SU-DHL-6 (cell line): ENCODE measurements around the gene MIA2.
"Not testable (repeated sequence)": the region's sequence is repeated elsewhere in the genome, so short reads cannot be mapped to it uniquely, and the experiment has no call there.

Experiments
- H2AFZ ChIP-seq: fragments of 200-600 bp; sonication (generic); 2 replicates; pipeline ENCODE4 v1.6.1; 2014; ENCODE audit warnings: low read depth, mild to moderate bottlenecking, moderate library complexity, mixed read lengths, antibody characterized with exemption, low read length; ENCODE audit not compliant: severe bottlenecking
- H3F3A ChIP-seq: fragments of 200-600 bp; shearing (Covaris generic); 2 replicates; pipeline ENCODE4 v1.6.0; 2016; ENCODE audit warnings: antibody characterized with exemption, mild to moderate bottlenecking; ENCODE audit not compliant: insufficient read depth
- H3K27ac ChIP-seq: fragments of 200-600 bp; sonication (generic); 2 replicates; pipeline ENCODE4 v1.5.1; 2016; ENCODE audit warnings: low read depth, mild to moderate bottlenecking, low read length, moderate library complexity, mixed read lengths
- H3K27me3 ChIP-seq: fragments of 200-600 bp; sonication (generic), shearing (Covaris generic); 2 replicates; pipeline ENCODE4 v1.6.0; 2014; ENCODE audit warnings: mild to moderate bottlenecking, low read length
- H3K36me3 ChIP-seq: fragments of 200-600 bp; sonication (generic); 2 replicates; pipeline ENCODE4 v1.6.1; 2014; ENCODE audit warnings: mild to moderate bottlenecking, low read length, mixed read lengths
- H3K4me2 ChIP-seq: fragments of 300-600, 200-600 bp; shearing (Covaris generic), sonication (generic); 2 replicates; pipeline ENCODE4 v1.6.0; 2014; ENCODE audit warnings: low read length, low read depth, mild to moderate bottlenecking; ENCODE audit not compliant: poor library complexity, severe bottlenecking
- H3K4me3 ChIP-seq: fragments of 200-600 bp; sonication (generic); 2 replicates; pipeline ENCODE4 v1.5.1; 2014; ENCODE audit warnings: antibody characterized with exemption, low read length, mild to moderate bottlenecking, mixed read lengths; ENCODE audit not compliant: insufficient read depth, poor library complexity, severe bottlenecking
- H3K79me2 ChIP-seq: fragments of 200-600 bp; sonication (generic); 2 replicates; pipeline ENCODE4 v1.6.1; 2014; ENCODE audit warnings: mild to moderate bottlenecking, low read length, moderate library complexity; ENCODE audit not compliant: insufficient read depth
- H3K9ac ChIP-seq: fragments of 200-600 bp; sonication (generic); 2 replicates; pipeline ENCODE4 v1.7.0; 2014; ENCODE audit warnings: mild to moderate bottlenecking, low read length
- H3K9me2 ChIP-seq: fragments of 200-600 bp; sonication (generic); replicated peaks from 2 replicates; pipeline ENCODE4 v1.6.1; 2014; ENCODE audit warnings: low read length; ENCODE audit not compliant: insufficient read depth
- H3K9me3 ChIP-seq: fragments of 200-600 bp; sonication (generic); 2 replicates; pipeline ENCODE4 v1.6.1; 2014; ENCODE audit warnings: low read length, mixed read lengths; ENCODE audit not compliant: insufficient read depth
- H4K20me1 ChIP-seq: fragments of 200-600 bp; sonication (generic); 2 replicates; pipeline ENCODE4 v1.6.1; 2014; ENCODE audit warnings: low read depth, mild to moderate bottlenecking, antibody characterized with exemption, low read length, moderate library complexity, mixed read lengths
- EZH2phosphoT487 ChIP-seq: fragments of 200-600 bp; sonication (generic), shearing (Covaris generic); conservative IDR thresholded peaks from 2 replicates; pipeline ENCODE4 v1.6.1; 2018; ENCODE audit warnings: mild to moderate bottlenecking, antibody characterized with exemption, low read length, moderate library complexity, mixed read lengths
- TF ChIP-seq, protein P1 (sequence below): fragments of 200-600 bp; sonication (generic); IDR thresholded peaks from one replicate; pipeline ENCODE4 v1.5.1; 2017; ENCODE audit warnings: antibody characterized with exemption, mild to moderate bottlenecking, low read length, moderate library complexity; ENCODE audit not compliant: insufficient read depth, poor library complexity, severe bottlenecking

MIA2 gene

DNA sequence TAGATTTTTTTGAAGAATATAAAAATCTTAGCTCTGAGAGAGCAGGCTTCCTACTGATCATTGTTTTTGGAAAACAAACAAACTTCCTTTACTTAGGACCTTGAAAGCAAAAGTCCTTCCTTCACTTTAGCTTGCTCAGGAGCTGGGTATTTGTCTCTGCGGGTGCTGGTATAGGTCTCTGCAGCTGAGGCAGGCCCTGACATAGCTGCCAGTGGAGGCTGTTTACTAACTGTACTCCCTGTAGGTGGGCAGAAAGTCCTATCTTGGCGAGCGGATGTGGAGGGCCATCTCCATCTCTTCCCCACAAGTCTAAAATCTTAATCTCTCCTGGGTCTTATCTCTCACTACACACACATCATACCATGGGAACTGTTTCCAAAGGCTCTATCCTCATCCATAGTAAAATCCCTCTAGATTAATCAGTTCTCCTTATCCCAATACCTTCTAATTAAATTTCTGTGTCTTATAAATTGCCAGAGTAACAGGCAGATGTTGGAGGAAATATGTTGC lies 4.1 kb upstream of the MIA2 start:
- H3K79me2 ChIP-seq, result no peaks in the 10 kb centered on the region
- no peak overlapping the region for H3K4me3 ChIP-seq
- no peaks in the 10 kb centered on the region for H3K27me3 ChIP-seq
- no peaks in the 10 kb centered on the region for H3K36me3 ChIP-seq
- H3K9me3 ChIP-seq, result no peaks in the 10 kb centered on the region
- H3K4me2 ChIP-seq, result no peak overlapping the region
- no peak overlapping the region for H3K27ac ChIP-seq
- H3K9ac ChIP-seq, result no peak overlapping the region
- no peaks in the 10 kb centered on the region for H4K20me1 ChIP-seq
- H2AFZ ChIP-seq, result no peak overlapping the region
- H3K9me2 ChIP-seq, result no peaks in the 10 kb centered on the region
- no peak for TF ChIP-seq EZH2phosphoT487
- TF ChIP-seq, protein P1, sequence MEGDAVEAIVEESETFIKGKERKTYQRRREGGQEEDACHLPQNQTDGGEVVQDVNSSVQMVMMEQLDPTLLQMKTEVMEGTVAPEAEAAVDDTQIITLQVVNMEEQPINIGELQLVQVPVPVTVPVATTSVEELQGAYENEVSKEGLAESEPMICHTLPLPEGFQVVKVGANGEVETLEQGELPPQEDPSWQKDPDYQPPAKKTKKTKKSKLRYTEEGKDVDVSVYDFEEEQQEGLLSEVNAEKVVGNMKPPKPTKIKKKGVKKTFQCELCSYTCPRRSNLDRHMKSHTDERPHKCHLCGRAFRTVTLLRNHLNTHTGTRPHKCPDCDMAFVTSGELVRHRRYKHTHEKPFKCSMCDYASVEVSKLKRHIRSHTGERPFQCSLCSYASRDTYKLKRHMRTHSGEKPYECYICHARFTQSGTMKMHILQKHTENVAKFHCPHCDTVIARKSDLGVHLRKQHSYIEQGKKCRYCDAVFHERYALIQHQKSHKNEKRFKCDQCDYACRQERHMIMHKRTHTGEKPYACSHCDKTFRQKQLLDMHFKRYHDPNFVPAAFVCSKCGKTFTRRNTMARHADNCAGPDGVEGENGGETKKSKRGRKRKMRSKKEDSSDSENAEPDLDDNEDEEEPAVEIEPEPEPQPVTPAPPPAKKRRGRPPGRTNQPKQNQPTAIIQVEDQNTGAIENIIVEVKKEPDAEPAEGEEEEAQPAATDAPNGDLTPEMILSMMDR, result no peak
- H3F3A ChIP-seq, result no peaks in the 10 kb centered on the region

DNA sequence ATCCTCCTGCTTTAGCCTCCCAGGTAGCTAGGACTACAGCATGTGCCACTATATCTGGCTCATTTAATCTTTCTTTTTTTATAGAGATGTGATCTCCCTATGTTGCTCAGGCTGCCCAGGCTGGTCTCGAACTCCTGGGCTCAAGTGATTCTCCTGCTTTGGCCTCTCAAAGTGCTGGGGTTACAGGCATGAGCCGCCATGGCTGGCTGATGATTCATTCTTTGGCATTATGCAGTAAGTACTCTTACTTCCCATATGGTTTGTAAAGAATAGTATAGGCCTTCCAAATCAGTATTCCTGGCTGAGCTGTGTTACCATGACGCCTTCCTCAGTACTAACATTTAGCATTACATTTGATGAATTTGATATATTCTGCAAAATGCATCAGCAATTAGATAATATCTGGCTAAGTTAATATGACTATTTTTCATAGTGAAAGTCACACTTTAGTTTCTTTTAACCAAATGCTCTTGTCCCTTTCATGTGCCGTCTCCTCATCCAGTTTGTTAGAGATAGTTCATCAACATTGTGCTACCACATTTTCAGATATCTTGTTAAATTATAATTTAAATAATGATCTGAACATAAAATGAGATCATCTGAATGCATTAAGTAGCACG lies 3.2 kb upstream of the MIA2 start:
- H3K36me3 ChIP-seq, result no peaks in the 10 kb centered on the region
- H3K9me2 ChIP-seq, result no peaks in the 10 kb centered on the region
- H3F3A ChIP-seq, result no peaks in the 10 kb centered on the region
- H3K4me2 ChIP-seq, result no peak overlapping the region
- H3K4me3 ChIP-seq, result no peak overlapping the region
- no peaks in the 10 kb centered on the region for H3K9me3 ChIP-seq
- H3K9ac ChIP-seq, result no peak overlapping the region
- TF ChIP-seq, protein P1, result no peak
- no peak for TF ChIP-seq EZH2phosphoT487
- no peak overlapping the region for H2AFZ ChIP-seq
- no peaks in the 10 kb centered on the region for H3K27me3 ChIP-seq
- H3K27ac ChIP-seq, result no peak overlapping the region
- H3K79me2 ChIP-seq, result no peaks in the 10 kb centered on the region
- H4K20me1 ChIP-seq, result no peaks in the 10 kb centered on the region

DNA sequence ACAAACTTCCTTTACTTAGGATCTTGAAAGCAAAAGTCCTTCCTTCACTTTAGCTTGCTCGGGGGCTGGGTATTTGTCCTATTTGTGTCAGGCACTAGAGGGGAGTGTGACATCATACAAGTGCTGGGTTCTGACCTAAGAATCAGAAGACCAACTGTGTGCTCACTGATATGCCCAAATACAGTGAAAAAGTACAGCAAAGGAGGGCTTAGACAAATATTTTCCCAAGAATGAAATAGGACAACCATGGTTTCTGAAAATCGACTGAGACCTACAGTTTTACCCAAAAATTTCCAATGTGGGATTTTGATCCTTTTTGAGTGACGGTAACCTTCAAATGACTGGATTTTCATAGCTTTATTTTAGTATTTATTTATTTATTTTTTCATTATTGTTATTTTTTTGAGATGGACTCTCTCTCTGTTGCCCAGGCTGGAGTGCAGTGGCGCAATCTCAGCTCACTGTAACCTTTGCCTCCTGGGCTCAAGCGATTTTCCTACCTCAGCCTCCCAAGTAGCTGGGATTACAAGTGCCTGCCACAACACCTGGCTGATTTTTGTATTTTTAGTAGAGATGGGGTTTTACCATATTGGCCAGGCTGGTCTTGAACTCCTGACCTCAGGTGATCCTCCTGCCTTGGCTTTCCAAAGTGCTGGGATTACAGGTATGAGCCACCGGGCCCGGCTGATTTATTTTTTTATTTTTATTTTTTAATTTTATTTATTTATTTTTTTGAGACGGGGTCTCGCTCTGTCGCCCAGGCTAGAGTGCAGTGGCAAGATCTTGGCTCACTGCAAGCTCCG lies 1.8 kb upstream of the MIA2 start:
- TF ChIP-seq, protein P1, result peak; percentile 37
- H3K27ac ChIP-seq, H3K79me2 ChIP-seq, H3K4me3 ChIP-seq, H3K9me2 ChIP-seq, H3F3A ChIP-seq, H3K9ac ChIP-seq, H3K9me3 ChIP-seq, H4K20me1 ChIP-seq, H3K27me3 ChIP-seq, H3K36me3 ChIP-seq, H3K4me2 ChIP-seq: not testable (repeated sequence)
- peak overlapping the region; percentile 10 for H2AFZ ChIP-seq
